Osteoblast (primary cell): ENCODE measurements around the gene FMN1. TPM values are rescaled to one million over a fixed set of nuclear protein-coding genes. Genes with fewer than 3 reads are reported as not detected.

ENCODE experiments used
- DNase-seq: peaks from one replicate; pipeline ENCODE4 v3.0.0; 2011; ENCODE audit warnings: low spot score, mixed read lengths; ENCODE audit not compliant: insufficient read length; ENCODE audit errors: missing footprints
- H2AFZ ChIP-seq: 2 replicates; pipeline ENCODE4 v1.6.0; 2011; ENCODE audit warnings: mild to moderate bottlenecking, low read length
- H3K27ac ChIP-seq: 2 replicates; pipeline ENCODE4 v1.5.1; 2011; ENCODE audit warnings: mild to moderate bottlenecking, low read depth, low read length, moderate library complexity
- H3K27me3 ChIP-seq: 2 replicates; pipeline ENCODE4 v1.6.0; 2012; ENCODE audit warnings: mild to moderate bottlenecking, control low read depth, inconsistent platforms, low read length, moderate library complexity; ENCODE audit not compliant: insufficient read depth
- H3K36me3 ChIP-seq: 2 replicates; pipeline ENCODE4 v1.5.1; 2011; ENCODE audit warnings: mild to moderate bottlenecking, low read length, control low read depth, moderate library complexity; ENCODE audit not compliant: insufficient read depth
- H3K4me1 ChIP-seq: 2 replicates; pipeline ENCODE4 v1.5.1; 2011; ENCODE audit warnings: mild to moderate bottlenecking, low read length, control low read depth, moderate library complexity; ENCODE audit not compliant: insufficient read depth
- H3K4me2 ChIP-seq: 2 replicates; pipeline ENCODE4 v1.6.0; 2011; ENCODE audit warnings: mild to moderate bottlenecking, low read length; ENCODE audit not compliant: insufficient read depth
- H3K4me3 ChIP-seq: fragments of 200-600 bp; sonication (generic); 3 replicates; pipeline ENCODE4 v1.5.1; 2012; ENCODE audit warnings: mild to moderate bottlenecking, low read length, inconsistent platforms; ENCODE audit not compliant: insufficient read depth
- H3K79me2 ChIP-seq: 2 replicates; pipeline ENCODE4 v1.6.0; 2012; ENCODE audit warnings: mild to moderate bottlenecking, low read length, control low read depth, inconsistent platforms; ENCODE audit not compliant: insufficient read depth
- H3K9me3 ChIP-seq: 2 replicates; pipeline ENCODE4 v1.5.1; 2011; ENCODE audit warnings: low read depth, low read length, control low read depth
- H4K20me1 ChIP-seq: 2 replicates; pipeline ENCODE4 v1.6.0; 2012; ENCODE audit warnings: mild to moderate bottlenecking, low read length, control low read depth; ENCODE audit not compliant: insufficient read depth
- CTCF ChIP-seq: IDR thresholded peaks from 2 replicates; pipeline ENCODE4 v1.5.1; 2011; ENCODE audit warnings: mild to moderate bottlenecking, low read depth, low read length, moderate library complexity; ENCODE audit errors: extremely low read depth
- total RNA-seq: library from RNA; depleted of rRNA; stranded (reverse); fragments of >200 nt; gene quantifications from 2 replicates; pipeline ENCODE4 v1.2.3, GENCODE V29; 2012

FMN1 gene
- total RNA-seq, 1 donor: 9.0 TPM

- no peaks in the 10 kb centered on the region for H3K79me2 ChIP-seq
- no peak for DNase-seq
- no peak for TF ChIP-seq CTCF
- peaks cover 23% of the 10 kb centered on the region for H3K27me3 ChIP-seq
- H3K36me3 ChIP-seq: no peaks in the 10 kb centered on the region
- no peaks in the 10 kb centered on the region for H4K20me1 ChIP-seq
- H3K27ac ChIP-seq: no peak overlapping the region
- H3K4me3 ChIP-seq: no peak overlapping the region
- H3K4me1 ChIP-seq: no peaks in the 10 kb centered on the region
- no peak overlapping the region for H2AFZ ChIP-seq
- H3K4me2 ChIP-seq: no peak overlapping the region
- H3K9me3 ChIP-seq: no peaks in the 10 kb centered on the region
Observed at GRCh38 chr15:33226559-33227181, 32.2 kb upstream of the FMN1 start.

GRCh38 chr15:33218071-33218491 lies 23.6 kb upstream of the FMN1 start:
- Histone ChIP-seq H3K27ac (no peak overlapping the region), H3K4me1 (no peaks in the 10 kb centered on the region), H3K4me2 (no peak overlapping the region), H2AFZ (no peak overlapping the region), H3K9me3 (no peaks in the 10 kb centered on the region), H4K20me1 (no peaks in the 10 kb centered on the region), H3K4me3 (no peak overlapping the region), H3K27me3 (peaks cover 7% of the 10 kb centered on the region), H3K79me2 (no peaks in the 10 kb centered on the region), H3K36me3 (no peaks in the 10 kb centered on the region)
- no peak for TF ChIP-seq CTCF
- no peak for DNase-seq

- peaks cover 7% of the 10 kb centered on the region for H3K27me3 ChIP-seq
- no peaks in the 10 kb centered on the region for H3K4me1 ChIP-seq
- no peak overlapping the region for H3K4me3 ChIP-seq
- no peak overlapping the region for H2AFZ ChIP-seq
- no peaks in the 10 kb centered on the region for H3K79me2 ChIP-seq
- H3K4me2 ChIP-seq: no peak overlapping the region
- H3K27ac ChIP-seq: no peak overlapping the region
- H4K20me1 ChIP-seq: no peaks in the 10 kb centered on the region
- H3K9me3 ChIP-seq: no peaks in the 10 kb centered on the region
- peak; percentile 58 for TF ChIP-seq CTCF
- H3K36me3 ChIP-seq: no peaks in the 10 kb centered on the region
- DNase-seq: no peak
Observed at GRCh38 chr15:33215941-33216872, 21.7 kb upstream of the FMN1 start.

GRCh38 chr15:33211176-33211808 lies 16.8 kb upstream of the FMN1 start:
- H3K4me2 ChIP-seq: no peak overlapping the region

More at GRCh38 chr15:33211176-33211808, 16.8 kb upstream of the FMN1 start:
- no peak overlapping the region for H3K4me3 ChIP-seq
- no peaks in the 10 kb centered on the region for H3K9me3 ChIP-seq
- TF ChIP-seq CTCF: no peak
- H2AFZ ChIP-seq: no peak overlapping the region
- no peaks in the 10 kb centered on the region for H4K20me1 ChIP-seq
- H3K27ac ChIP-seq: no peak overlapping the region
- H3K4me1 ChIP-seq: no peaks in the 10 kb centered on the region
- peaks cover 7% of the 10 kb centered on the region for H3K27me3 ChIP-seq
- no peaks in the 10 kb centered on the region for H3K36me3 ChIP-seq
- H3K79me2 ChIP-seq: no peaks in the 10 kb centered on the region
- DNase-seq: no peak
